Glutamatergic neuron (in vitro differentiated cells): ENCODE results near the gene SOD2. TPM values are rescaled to one million over a fixed set of nuclear protein-coding genes. Genes with fewer than 3 reads are reported as not detected.

Source experiments
- DNase-seq: peaks from one replicate; pipeline ENCODE4 v3.0.0; 2022
- H3K27ac Mint-ChIP-seq: one replicate; pipeline ENCODE4 v1.8.0; 2020; ENCODE audit warnings: mild to moderate bottlenecking, mixed read lengths, inconsistent platforms; ENCODE audit not compliant: unreplicated experiment
- H3K27me3 Mint-ChIP-seq: one replicate; pipeline ENCODE4 v1.8.0; 2020; ENCODE audit warnings: mild to moderate bottlenecking, moderate library complexity, mixed read lengths, inconsistent platforms; ENCODE audit not compliant: unreplicated experiment
- H3K36me3 Mint-ChIP-seq: one replicate; pipeline ENCODE4 v1.8.0; 2020; ENCODE audit warnings: mild to moderate bottlenecking, mixed read lengths, inconsistent platforms; ENCODE audit not compliant: unreplicated experiment
- H3K4me1 Mint-ChIP-seq: one replicate; pipeline ENCODE4 v1.8.0; 2020; ENCODE audit warnings: mild to moderate bottlenecking, low read depth, mixed read lengths, inconsistent platforms; ENCODE audit not compliant: unreplicated experiment
- H3K4me3 Mint-ChIP-seq: one replicate; pipeline ENCODE4 v1.8.0; 2020; ENCODE audit warnings: mild to moderate bottlenecking, mixed read lengths, inconsistent platforms; ENCODE audit not compliant: unreplicated experiment
- H3K9me3 Mint-ChIP-seq: one replicate; pipeline ENCODE4 v1.8.0; 2020; ENCODE audit warnings: mild to moderate bottlenecking, moderate library complexity, mixed read lengths, inconsistent platforms; ENCODE audit not compliant: unreplicated experiment
- total RNA-seq: library from RNA; stranded (reverse); fragmentation: NEBNext Ultra II Directional; extraction: Animal tissue kit (Norgen Biotek cat#: 25700); gene quantifications from one replicate; pipeline ENCODE4 v1.2.1, GENCODE V29; 2021; ENCODE audit not compliant: unreplicated experiment
- TF ChIP-seq, protein P1 (sequence below): fragments of 200-600 bp; sonication (generic); IDR thresholded peaks from one replicate; pipeline ENCODE4 v1.5.0; 2021; ENCODE audit not compliant: partially characterized antibody, unreplicated experiment

SOD2 gene
- total RNA-seq, 1 donor from 2014 or later: 56.5 TPM

DNA sequence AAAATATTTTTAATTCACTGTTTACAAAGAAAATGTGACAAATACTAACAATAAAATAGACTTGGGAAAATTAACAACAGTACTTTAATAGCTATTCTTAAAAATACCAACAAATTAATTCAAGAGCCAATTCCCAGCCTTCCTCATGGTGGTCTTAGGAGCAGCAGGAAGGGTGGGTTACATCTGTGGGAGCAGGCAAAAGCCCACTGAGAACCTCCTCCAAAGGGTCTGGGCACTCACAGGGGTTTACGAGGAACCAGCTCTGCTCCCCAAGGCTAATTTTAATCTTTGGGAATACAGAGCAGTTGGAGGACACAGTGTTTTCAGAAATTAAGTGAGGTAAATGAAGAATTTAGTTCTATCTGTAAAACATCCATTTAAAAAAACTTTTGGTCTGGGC, 10.2 kb downstream of the SOD2 start:
- H3K4me3 Mint-ChIP-seq: no peak overlapping the region
- no peaks in the 10 kb centered on the region for H3K4me1 Mint-ChIP-seq
- peaks cover 2% of the 10 kb centered on the region for H3K27me3 Mint-ChIP-seq
- no peaks in the 10 kb centered on the region for H3K36me3 Mint-ChIP-seq
- no peak for DNase-seq
- TF ChIP-seq, protein P1, sequence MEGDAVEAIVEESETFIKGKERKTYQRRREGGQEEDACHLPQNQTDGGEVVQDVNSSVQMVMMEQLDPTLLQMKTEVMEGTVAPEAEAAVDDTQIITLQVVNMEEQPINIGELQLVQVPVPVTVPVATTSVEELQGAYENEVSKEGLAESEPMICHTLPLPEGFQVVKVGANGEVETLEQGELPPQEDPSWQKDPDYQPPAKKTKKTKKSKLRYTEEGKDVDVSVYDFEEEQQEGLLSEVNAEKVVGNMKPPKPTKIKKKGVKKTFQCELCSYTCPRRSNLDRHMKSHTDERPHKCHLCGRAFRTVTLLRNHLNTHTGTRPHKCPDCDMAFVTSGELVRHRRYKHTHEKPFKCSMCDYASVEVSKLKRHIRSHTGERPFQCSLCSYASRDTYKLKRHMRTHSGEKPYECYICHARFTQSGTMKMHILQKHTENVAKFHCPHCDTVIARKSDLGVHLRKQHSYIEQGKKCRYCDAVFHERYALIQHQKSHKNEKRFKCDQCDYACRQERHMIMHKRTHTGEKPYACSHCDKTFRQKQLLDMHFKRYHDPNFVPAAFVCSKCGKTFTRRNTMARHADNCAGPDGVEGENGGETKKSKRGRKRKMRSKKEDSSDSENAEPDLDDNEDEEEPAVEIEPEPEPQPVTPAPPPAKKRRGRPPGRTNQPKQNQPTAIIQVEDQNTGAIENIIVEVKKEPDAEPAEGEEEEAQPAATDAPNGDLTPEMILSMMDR: no peak
- no peak overlapping the region for H3K27ac Mint-ChIP-seq
- no peaks in the 10 kb centered on the region for H3K9me3 Mint-ChIP-seq

GRCh38 chr6:159682295-159682694, 10.7 kb downstream of the SOD2 start:
- peaks cover 2% of the 10 kb centered on the region for H3K27me3 Mint-ChIP-seq
- H3K4me3 Mint-ChIP-seq: no peak overlapping the region
- H3K4me1 Mint-ChIP-seq: no peaks in the 10 kb centered on the region
- no peak for DNase-seq
- no peaks in the 10 kb centered on the region for H3K36me3 Mint-ChIP-seq
- no peaks in the 10 kb centered on the region for H3K9me3 Mint-ChIP-seq
- TF ChIP-seq, protein P1: no peak
- H3K27ac Mint-ChIP-seq: no peak overlapping the region

DNA sequence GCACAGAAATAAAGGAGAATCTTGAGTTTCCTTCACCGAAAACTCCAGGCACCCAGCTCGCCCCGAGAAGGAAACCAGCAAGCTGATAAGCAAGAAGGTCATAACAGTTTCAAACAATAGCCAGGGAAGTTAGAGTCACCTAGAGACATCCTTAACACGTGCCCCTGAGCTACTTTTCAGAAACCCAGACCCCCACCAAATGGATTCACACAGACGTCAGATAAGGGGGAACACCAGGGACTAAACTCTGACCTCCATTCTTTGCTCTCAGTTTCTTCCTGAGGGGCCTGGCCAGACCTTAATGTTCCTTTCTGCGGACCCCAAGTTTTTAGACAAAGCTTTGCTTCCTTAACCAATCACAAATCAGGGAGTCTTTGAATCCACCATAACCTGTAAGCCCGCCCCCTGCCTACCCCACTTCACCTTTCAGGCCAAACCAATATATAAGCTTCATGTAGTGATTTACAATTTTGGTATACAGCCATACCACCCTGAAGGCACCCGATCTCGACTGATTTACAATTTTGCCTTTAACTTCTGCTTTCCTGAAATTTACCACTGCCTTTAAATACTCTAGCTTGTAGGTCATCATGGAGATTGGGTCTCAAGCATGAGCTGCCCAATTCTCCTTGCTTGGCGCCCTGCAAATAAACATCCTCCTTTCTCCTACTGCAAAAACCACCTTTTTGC, 11.7 kb downstream of the SOD2 start:
- no peak overlapping the region for H3K4me3 Mint-ChIP-seq
- TF ChIP-seq, protein P1: no peak

GRCh38 chr6:159680104-159680503, 12.9 kb downstream of the SOD2 start:
- TF ChIP-seq, protein P1: no peak
- Mint-ChIP-seq H3K4me1 (no peaks in the 10 kb centered on the region), H3K9me3 (no peaks in the 10 kb centered on the region), H3K27ac (no peak overlapping the region), H3K36me3 (no peaks in the 10 kb centered on the region), H3K4me3 (no peak overlapping the region), H3K27me3 (no peaks in the 10 kb centered on the region)
- no peak for DNase-seq

More for the DNA sequence above, 11.7 kb downstream of the SOD2 start:
- Mint-ChIP-seq H3K27ac (no peak overlapping the region), H3K9me3 (no peaks in the 10 kb centered on the region), H3K4me1 (no peaks in the 10 kb centered on the region), H3K36me3 (no peaks in the 10 kb centered on the region), H3K27me3 (no peaks in the 10 kb centered on the region)
- DNase-seq: no peak
